Right lobe of liver (tissue), 4 donors: ENCODE results near the gene SLC38A1.
"Not testable (repeated sequence)": the region's sequence is repeated elsewhere in the genome, so short reads cannot be mapped to it uniquely, and the experiment has no call there.

ENCODE experiments used
- POLR2A ChIP-seq: fragments of 450-650 bp; IDR thresholded peaks from one replicate; pipeline ENCODE4 v1.6.1; 2017; ENCODE audit warnings: antibody characterized with exemption, mild to moderate bottlenecking
- TF ChIP-seq, protein P1 (sequence below), 4 donors: fragments of 200-600 bp in 3 of 4; fragments of 450-650 bp in 1 of 4; IDR thresholded peaks; one replicate each; pipeline versions ENCODE4 v1.5.1 to v1.8.0; 2016 to 2022; ENCODE audit warnings: antibody characterized with exemption in 4 of 4, mild to moderate bottlenecking in 2 of 4
- donor health status: DM: no; HTN: no; CAD: no.
- donor health status: DM: no; HTN: no; CAD: no.
- donor health status: DM: no; HTN: yes; CAD: no.

DNA sequence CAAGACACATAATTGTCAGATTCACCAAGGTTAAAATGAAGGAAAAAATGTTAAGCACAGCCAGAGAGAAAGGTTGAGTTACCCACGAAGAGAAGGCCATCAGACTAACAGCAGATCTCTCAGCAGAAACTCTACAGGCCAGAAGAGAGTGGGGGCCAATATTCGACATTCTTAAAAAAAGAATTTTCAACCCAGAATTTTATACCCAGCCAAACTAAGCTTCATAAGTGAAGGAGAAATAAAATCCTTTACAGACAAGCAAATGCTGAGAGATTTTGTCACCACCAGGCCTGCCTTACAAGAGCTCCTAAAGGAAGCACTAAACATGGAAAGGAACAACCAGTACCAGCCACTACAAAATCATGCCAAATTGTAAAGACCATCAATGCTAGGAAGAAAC is 16.3 kb upstream of the SLC38A1 start:
- TF ChIP-seq, protein P1, sequence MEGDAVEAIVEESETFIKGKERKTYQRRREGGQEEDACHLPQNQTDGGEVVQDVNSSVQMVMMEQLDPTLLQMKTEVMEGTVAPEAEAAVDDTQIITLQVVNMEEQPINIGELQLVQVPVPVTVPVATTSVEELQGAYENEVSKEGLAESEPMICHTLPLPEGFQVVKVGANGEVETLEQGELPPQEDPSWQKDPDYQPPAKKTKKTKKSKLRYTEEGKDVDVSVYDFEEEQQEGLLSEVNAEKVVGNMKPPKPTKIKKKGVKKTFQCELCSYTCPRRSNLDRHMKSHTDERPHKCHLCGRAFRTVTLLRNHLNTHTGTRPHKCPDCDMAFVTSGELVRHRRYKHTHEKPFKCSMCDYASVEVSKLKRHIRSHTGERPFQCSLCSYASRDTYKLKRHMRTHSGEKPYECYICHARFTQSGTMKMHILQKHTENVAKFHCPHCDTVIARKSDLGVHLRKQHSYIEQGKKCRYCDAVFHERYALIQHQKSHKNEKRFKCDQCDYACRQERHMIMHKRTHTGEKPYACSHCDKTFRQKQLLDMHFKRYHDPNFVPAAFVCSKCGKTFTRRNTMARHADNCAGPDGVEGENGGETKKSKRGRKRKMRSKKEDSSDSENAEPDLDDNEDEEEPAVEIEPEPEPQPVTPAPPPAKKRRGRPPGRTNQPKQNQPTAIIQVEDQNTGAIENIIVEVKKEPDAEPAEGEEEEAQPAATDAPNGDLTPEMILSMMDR (IDR thresholded peaks at IDR 0.05), result not testable (repeated sequence)
- TF ChIP-seq POLR2A, result not testable (repeated sequence)
